Measurements from ENCODE around the gene PCDHB12.
"Not testable (repeated sequence)": the region's sequence is repeated elsewhere in the genome, so short reads cannot be mapped to it uniquely, and the experiment has no call there.

PCDHB12 gene

DNA sequence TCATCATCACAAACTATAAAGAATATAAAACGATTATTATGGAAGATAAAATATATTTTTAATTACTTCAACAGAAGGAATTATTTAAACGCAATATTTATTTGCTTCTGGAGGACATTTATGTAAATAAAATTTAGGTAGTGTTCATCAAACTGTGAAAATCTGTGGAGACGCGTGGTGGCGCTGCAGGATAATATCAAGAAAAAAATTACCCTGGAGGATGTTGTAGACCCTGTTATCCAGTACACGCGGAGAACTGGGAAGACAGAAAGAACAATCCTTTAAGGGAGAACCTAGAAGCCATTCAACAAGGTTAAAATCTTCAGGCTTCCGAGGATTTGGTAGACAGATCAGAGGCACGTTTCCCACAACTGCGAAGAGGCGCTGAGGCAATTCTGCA is at the start of gene PCDHB12:
Gene PCDHB12 (plus strand): TSS at position 242 of the 400 bp plus-strand sequence. CDS start 189 bp downstream, outside the sequence.
- in situ Hi-C loops (cut with HindIII; ENCODE audit: low sequenced_read_pairs): no loop called here
- DNase-seq (ENCODE audit: low read depth): no peak
- H3K4me3 ChIP-seq (ENCODE audit: low read depth, low read length): no peak within 1 kb of the TSS

DNA sequence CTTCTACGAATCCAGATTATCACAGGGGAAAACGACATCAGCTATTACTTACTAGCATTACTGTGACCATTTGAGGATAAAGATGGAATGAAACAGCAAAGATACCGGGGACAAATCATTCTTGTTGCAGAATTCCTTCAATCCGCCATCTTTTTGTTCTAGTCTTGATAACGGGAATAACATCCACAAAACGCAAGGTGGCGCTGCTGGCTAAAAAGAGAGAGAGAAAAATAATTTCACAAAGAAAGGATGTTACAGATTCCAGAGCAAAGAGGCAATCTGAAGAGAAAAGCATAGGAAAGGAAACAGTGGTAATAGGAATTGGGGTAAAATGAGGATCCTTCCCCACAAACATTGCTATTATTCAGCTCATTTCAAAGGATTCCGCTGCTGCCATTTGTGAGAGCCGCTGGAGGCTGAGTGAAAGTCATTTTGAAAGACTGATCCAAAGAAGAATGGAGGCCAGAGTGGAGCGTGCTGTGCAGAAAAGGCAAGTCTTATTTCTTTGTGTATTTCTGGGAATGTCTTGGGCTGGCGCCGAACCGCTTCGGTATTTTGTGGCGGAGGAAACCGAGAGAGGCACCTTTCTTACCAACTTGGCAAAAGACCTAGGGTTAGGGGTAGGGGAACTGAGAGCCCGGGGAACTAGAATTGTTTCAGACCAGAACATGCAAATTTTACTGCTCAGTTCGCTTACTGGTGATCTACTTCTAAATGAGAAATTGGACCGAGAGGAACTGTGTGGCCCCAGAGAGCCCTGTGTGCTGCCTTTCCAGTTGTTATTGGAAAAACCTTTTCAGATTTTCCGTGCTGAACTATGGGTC is 35.9 kb upstream of the PCDHB12 start, which contains the start of gene PCDHB7:
Gene PCDHB7 (plus strand): TSS at position 264 of the 824 bp plus-strand sequence. CDS start 192 bp downstream, at position 456.
- TF ChIP-seq, protein P1, sequence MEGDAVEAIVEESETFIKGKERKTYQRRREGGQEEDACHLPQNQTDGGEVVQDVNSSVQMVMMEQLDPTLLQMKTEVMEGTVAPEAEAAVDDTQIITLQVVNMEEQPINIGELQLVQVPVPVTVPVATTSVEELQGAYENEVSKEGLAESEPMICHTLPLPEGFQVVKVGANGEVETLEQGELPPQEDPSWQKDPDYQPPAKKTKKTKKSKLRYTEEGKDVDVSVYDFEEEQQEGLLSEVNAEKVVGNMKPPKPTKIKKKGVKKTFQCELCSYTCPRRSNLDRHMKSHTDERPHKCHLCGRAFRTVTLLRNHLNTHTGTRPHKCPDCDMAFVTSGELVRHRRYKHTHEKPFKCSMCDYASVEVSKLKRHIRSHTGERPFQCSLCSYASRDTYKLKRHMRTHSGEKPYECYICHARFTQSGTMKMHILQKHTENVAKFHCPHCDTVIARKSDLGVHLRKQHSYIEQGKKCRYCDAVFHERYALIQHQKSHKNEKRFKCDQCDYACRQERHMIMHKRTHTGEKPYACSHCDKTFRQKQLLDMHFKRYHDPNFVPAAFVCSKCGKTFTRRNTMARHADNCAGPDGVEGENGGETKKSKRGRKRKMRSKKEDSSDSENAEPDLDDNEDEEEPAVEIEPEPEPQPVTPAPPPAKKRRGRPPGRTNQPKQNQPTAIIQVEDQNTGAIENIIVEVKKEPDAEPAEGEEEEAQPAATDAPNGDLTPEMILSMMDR (IDR thresholded peaks at IDR 0.05; ENCODE audit: low read depth, low read length, missing control alignments): peak; percentile 31
- no peak for DNase-seq (ENCODE audit: low read depth)
- no peak within 1 kb of the TSS for H3K4me3 ChIP-seq (ENCODE audit: low read depth, low read length)
- in situ Hi-C loops (cut with HindIII; ENCODE audit: low sequenced_read_pairs): no loop called here

More for the DNA sequence above, at the start of gene PCDHB12:
- TF ChIP-seq, protein P1 (IDR thresholded peaks at IDR 0.05; ENCODE audit: low read depth, low read length, missing control alignments): no peak

DNA sequence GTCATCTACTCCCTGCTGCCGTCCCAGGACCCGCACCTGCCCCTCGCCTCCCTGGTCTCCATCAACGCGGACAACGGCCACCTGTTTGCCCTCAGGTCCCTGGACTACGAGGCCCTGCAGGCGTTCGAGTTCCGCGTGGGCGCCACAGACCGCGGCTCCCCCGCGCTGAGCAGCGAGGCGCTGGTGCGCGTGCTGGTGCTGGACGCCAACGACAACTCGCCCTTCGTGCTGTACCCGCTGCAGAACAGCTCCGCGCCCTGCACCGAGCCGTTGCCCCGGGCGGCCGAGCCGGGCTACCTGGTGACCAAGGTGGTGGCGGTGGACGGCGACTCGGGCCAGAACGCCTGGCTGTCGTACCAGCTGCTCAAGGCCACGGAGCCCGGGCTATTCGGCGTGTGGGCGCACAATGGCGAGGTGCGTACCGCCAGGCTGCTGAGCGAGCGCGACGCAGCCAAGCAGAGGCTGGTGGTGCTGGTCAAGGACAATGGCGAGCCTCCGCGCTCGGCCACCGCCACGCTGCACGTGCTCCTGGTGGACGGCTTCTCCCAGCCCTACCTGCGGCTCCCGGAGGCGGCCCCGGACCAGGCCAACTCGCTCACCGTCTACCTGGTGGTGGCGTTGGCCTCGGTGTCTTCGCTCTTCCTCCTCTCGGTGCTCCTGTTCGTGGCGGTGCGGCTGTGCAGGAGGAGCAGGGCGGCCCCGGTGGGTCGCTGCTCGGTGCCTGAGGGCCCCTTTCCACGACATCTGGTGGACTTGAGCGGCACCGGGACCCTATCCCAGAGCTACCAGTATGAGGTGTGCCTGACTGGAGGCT is 34.0 kb upstream of the PCDHB12 start:
- in situ Hi-C loops (cut with HindIII; ENCODE audit: low sequenced_read_pairs); H3K4me3 ChIP-seq (ENCODE audit: low read depth, low read length); DNase-seq (ENCODE audit: low read depth): not testable (repeated sequence)

DNA sequence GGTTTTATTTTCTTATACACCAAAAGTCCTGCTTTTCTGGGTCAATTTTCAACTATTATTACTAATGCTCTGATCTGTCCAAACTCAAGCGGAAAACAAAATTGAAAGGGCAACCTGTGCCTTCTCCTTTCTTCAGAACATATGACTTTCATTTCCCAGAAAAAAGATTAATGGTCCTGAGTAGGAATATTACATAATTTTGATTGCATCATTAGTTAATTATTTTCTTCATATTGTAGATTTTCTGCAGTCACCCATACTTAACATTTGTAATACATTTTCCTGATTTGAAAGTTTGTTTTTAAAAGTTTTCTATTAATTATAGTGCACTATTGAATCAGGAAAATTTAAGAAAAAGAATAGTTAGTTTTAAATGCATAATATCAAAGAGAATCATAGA is 32.6 kb upstream of the PCDHB12 start:
- no peak for DNase-seq (ENCODE audit: low read depth)
- in situ Hi-C loops (cut with HindIII; ENCODE audit: low sequenced_read_pairs): no loop called here
- TF ChIP-seq, protein P1 (IDR thresholded peaks at IDR 0.05; ENCODE audit: low read depth, low read length, missing control alignments): no peak
- no peak overlapping the region for H3K4me3 ChIP-seq (ENCODE audit: low read depth, low read length)

DNA sequence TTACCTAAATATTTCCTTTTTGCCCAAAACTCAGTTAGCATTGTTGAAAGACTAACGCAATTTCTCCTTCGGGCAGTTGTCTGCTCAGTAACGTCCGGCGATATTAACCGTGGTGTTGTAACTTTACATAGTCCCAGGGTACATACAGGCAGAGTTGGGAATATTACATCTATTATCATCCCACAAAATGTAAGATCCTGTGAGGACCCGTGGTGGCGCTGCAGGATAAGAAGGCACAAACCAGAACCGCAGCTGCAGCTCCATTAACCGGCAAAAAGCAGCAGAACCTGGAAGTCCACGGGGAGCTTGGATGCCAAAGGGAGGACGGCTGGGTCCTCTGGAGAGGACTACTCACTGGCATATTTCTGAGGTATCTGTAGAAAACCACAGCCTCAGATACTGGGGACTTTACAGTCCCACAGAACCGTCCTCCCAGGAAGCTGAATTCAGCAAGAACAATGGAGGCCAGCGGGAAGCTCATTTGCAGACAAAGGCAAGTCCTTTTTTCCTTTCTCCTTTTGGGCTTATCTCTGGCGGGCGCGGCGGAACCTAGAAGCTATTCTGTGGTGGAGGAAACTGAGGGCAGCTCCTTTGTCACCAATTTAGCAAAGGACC is 30.8 kb upstream of the PCDHB12 start, which contains the start of gene PCDHB8:
Gene PCDHB8 (plus strand): TSS at position 214 of the 615 bp plus-strand sequence. CDS start 245 bp downstream, at position 459.
- DNase-seq (ENCODE audit: low read depth); in situ Hi-C loops (cut with HindIII; ENCODE audit: low sequenced_read_pairs); H3K4me3 ChIP-seq (ENCODE audit: low read depth, low read length): not testable (repeated sequence)

DNA sequence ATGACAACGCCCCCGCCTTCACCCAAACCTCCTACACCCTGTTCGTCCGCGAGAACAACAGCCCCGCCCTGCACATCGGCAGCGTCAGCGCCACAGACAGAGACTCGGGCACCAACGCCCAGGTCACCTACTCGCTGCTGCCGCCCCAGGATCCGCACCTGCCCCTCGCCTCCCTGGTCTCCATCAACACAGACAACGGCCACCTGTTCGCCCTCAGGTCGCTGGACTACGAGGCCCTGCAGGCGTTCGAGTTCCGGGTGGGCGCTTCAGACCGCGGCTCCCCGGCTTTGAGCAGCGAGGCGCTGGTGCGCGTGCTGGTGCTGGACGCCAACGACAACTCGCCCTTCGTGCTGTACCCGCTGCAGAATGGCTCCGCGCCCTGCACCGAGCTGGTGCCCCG is 29.1 kb upstream of the PCDHB12 start:
- DNase-seq (ENCODE audit: low read depth); in situ Hi-C loops (cut with HindIII; ENCODE audit: low sequenced_read_pairs); H3K4me3 ChIP-seq (ENCODE audit: low read depth, low read length): not testable (repeated sequence)

DNA sequence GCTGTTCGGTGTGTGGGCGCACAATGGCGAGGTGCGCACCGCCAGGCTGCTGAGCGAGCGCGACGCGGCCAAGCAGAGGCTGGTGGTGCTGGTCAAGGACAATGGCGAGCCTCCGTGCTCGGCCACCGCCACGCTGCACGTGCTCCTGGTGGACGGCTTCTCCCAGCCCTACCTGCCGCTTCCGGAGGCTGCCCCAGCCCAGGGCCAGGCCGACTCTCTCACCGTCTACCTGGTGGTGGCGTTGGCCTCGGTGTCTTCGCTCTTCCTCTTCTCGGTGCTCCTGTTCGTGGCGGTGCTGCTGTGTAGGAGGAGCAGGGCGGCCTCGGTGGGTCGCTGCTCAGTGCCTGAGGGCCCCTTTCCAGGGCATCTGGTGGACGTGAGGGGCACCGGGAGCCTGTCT is 28.6 kb upstream of the PCDHB12 start:
- DNase-seq (ENCODE audit: low read depth); H3K4me3 ChIP-seq (ENCODE audit: low read depth, low read length); in situ Hi-C loops (cut with HindIII; ENCODE audit: low sequenced_read_pairs): not testable (repeated sequence)

DNA sequence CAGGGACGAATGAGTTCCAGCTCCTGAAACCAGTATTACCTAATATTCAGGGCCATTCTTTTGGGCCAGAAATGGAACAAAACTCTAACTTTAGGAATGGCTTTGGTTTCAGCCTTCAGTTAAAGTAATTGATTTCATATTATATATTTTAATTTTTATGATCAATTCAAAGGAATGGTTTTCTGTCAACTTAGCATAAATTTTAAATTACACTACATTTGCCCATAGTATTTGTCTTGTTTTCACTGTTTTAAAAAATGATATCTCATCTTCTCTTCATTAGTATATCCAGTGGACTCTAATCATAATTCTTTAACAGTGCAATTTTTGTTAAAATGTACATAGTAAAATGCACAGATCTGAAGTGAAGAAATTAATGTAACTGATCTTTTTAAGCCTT is 28.2 kb upstream of the PCDHB12 start:
- in situ Hi-C loops (cut with HindIII; ENCODE audit: low sequenced_read_pairs): no loop called here
- TF ChIP-seq, protein P1 (IDR thresholded peaks at IDR 0.05; ENCODE audit: low read depth, low read length, missing control alignments): no peak
- no peak for DNase-seq (ENCODE audit: low read depth)
- no peak overlapping the region for H3K4me3 ChIP-seq (ENCODE audit: low read depth, low read length)

All from astrocyte of the cerebellum (primary cell).